Esophagus muscularis mucosa (tissue), 3 donors: ENCODE data around the gene RGS3.

ENCODE experiments used
- POLR2AphosphoS5 ChIP-seq, 2 donors: sonication (generic); formaldehyde crosslinking; IDR thresholded peaks; one replicate each; pipeline ENCODE4 v1.6.1; 2017; ENCODE audit warnings: antibody characterized with exemption in 2 of 2
- TF ChIP-seq, protein P1 (sequence below), 3 experiments: fragments of 200-600 bp in 2 of 3; fragments of 450-650 bp in 1 of 3; sonication (generic) in 2 of 3; IDR thresholded peaks; one replicate each; pipeline ENCODE4 v1.5.1; 2017 to 2019; ENCODE audit warnings: antibody characterized with exemption in 3 of 3, mild to moderate bottlenecking in 2 of 3, moderate library complexity in 1 of 3

DNA sequence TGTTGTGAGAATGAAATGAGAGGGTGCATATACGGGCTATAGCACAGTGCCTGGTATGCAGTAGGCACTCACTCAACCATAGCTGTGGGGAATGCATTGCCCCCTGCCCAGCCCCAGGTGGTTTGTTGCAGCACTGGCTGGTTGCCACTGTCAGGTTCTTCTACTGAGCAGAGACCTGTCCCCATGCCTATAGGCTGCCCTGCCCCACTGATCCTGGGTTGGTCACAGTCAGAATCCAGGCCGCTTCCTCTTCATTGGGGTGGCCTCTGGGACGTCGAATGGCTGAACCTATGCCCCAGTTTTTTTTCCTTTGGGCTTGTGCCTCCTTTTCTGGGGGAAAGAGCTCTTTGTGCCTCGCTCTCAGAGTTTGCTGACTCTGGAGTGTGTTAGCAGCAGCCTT lies 74.6 kb downstream of the RGS3 start:
- TF ChIP-seq, protein P1, sequence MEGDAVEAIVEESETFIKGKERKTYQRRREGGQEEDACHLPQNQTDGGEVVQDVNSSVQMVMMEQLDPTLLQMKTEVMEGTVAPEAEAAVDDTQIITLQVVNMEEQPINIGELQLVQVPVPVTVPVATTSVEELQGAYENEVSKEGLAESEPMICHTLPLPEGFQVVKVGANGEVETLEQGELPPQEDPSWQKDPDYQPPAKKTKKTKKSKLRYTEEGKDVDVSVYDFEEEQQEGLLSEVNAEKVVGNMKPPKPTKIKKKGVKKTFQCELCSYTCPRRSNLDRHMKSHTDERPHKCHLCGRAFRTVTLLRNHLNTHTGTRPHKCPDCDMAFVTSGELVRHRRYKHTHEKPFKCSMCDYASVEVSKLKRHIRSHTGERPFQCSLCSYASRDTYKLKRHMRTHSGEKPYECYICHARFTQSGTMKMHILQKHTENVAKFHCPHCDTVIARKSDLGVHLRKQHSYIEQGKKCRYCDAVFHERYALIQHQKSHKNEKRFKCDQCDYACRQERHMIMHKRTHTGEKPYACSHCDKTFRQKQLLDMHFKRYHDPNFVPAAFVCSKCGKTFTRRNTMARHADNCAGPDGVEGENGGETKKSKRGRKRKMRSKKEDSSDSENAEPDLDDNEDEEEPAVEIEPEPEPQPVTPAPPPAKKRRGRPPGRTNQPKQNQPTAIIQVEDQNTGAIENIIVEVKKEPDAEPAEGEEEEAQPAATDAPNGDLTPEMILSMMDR (IDR thresholded peaks at IDR 0.05) = no peak
- TF ChIP-seq POLR2AphosphoS5 (IDR thresholded peaks at IDR 0.05) = no peak
